Thyroid gland (tissue), 4 donors: ENCODE measurements around the gene CARTPT. TPM values are rescaled to one million over a fixed set of nuclear protein-coding genes. Genes with fewer than 3 reads are reported as not detected.

Experiments
- DNase-seq, 2 donors: peaks; one replicate each; pipeline ENCODE4 v3.0.0-alpha.2; 2019
- H3K27ac ChIP-seq, 3 donors: fragments of 200-600 bp; sonication (generic); 1 replicate in 2 of 3; 2 replicates in 1 of 3; pipeline ENCODE4 v1.5.1; 2016 to 2019; ENCODE audit warnings: mild to moderate bottlenecking in 1 of 3, moderate library complexity in 1 of 3
- H3K27me3 ChIP-seq: fragments of 200-600 bp; sonication (generic); one replicate; pipeline ENCODE4 v1.5.1; 2019
- H3K36me3 ChIP-seq, 2 donors: fragments of 200-600 bp; sonication (generic); one replicate each; pipeline ENCODE4 v1.5.1; 2016 to 2019
- H3K4me1 ChIP-seq, 2 donors: fragments of 200-600 bp; sonication (generic); one replicate each; pipeline ENCODE4 v1.5.1; 2017 to 2019
- H3K4me3 ChIP-seq, 3 donors: fragments of 200-600 bp; sonication (generic); replicated peaks in 1 of 3; 1 replicate in 2 of 3; 2 replicates in 1 of 3; pipeline ENCODE4 v1.5.1; 2016; ENCODE audit warnings: mild to moderate bottlenecking in 1 of 3
- H3K9me3 ChIP-seq: fragments of 200-600 bp; sonication (generic); one replicate; pipeline ENCODE4 v1.5.1; 2017
- POLR2A ChIP-seq, 2 donors: fragments of 450-650 bp; IDR thresholded peaks; one replicate each; pipeline ENCODE4 v1.6.1; 2017; ENCODE audit warnings: antibody characterized with exemption in 2 of 2, mild to moderate bottlenecking in 2 of 2, moderate library complexity in 1 of 2
- WGBS, 2 donors: methylation state at CpG; one replicate each; pipeline ENCODE4 v1.1.5; 2017; 5-methylcytosine and 5-hydroxymethylcytosine counted together
- intact Hi-C: fragments of 100-400 bp; cut with DNase I; formaldehyde crosslinking; loops from one replicate; pipeline ENCODE4 v1.15.1; 2023
- total RNA-seq, 4 donors: library from RNA; depleted of rRNA; stranded (reverse); fragments of >200 nt; gene quantifications; one replicate each; pipeline ENCODE4 v1.2.3, GENCODE V29; 2016
- TF ChIP-seq, protein P1 (sequence below), 6 experiments: fragments of 200-600 bp in 3 of 6; fragments of 450-650 bp in 3 of 6; sonication (generic) in 3 of 6; IDR thresholded peaks; one replicate each; pipeline ENCODE4 v1.5.1; 2016 to 2019; ENCODE audit warnings: antibody characterized with exemption in 6 of 6, mild to moderate bottlenecking in 2 of 6, inconsistent platforms in 1 of 6, moderate library complexity in 1 of 6

CARTPT gene
- total RNA-seq, 4 donors from 2014 or later: 3.9 to 8.7 TPM; not detected in 2

DNA sequence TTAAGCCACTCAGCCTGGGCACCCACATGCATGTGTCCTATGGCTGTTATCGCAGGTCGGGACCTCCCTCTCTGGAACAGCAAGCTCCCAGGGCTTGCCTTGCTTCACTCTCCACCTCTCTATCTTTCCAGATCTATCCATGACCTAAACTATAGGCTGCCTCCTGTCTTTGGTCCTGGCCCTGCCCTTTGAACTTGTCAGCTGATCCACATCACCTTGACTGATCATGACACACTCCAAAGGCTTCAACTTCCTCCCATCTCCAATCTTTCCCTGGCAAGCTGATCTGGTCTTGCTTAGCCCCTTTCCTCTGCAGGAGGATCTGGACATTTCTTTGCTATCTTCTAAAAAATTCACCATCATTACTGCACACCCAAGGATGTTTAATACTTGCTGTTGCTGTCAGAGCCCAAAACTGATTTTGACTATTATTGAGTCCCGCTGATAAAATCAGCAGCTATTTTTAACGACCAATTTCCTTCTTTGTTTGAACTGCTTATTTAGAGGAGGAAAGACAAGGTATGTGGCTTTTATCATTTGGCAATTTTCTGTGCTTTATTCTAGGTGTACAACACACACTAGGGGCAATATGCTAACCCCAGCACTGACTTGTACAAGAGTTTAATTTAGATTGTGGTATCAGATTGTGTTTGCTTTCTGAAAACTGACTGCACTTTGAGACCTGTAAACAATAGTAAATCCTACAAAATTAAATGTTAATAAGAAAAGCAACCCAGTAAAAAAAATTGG is 33.5 kb downstream of the CARTPT start:
- Histone ChIP-seq H3K4me1 (peaks cover 5 to 13% of the 10 kb centered on the region in 2 donors), H3K36me3 (no peaks in the 10 kb centered on the region), H3K27ac (no peak overlapping the region), H3K27me3 (no peaks in the 10 kb centered on the region), H3K9me3 (no peaks in the 10 kb centered on the region), H3K4me3 (no peak overlapping the region)
- 76 to 83% methylated on average over 4 of the region's 4 CpGs for WGBS, 2 donors
- TF ChIP-seq, protein P1, sequence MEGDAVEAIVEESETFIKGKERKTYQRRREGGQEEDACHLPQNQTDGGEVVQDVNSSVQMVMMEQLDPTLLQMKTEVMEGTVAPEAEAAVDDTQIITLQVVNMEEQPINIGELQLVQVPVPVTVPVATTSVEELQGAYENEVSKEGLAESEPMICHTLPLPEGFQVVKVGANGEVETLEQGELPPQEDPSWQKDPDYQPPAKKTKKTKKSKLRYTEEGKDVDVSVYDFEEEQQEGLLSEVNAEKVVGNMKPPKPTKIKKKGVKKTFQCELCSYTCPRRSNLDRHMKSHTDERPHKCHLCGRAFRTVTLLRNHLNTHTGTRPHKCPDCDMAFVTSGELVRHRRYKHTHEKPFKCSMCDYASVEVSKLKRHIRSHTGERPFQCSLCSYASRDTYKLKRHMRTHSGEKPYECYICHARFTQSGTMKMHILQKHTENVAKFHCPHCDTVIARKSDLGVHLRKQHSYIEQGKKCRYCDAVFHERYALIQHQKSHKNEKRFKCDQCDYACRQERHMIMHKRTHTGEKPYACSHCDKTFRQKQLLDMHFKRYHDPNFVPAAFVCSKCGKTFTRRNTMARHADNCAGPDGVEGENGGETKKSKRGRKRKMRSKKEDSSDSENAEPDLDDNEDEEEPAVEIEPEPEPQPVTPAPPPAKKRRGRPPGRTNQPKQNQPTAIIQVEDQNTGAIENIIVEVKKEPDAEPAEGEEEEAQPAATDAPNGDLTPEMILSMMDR (IDR thresholded peaks at IDR 0.05): no peak
- TF ChIP-seq POLR2A (IDR thresholded peaks at IDR 0.05): no peak
- intact Hi-C loops: no loop called here
- no peak for DNase-seq

DNA sequence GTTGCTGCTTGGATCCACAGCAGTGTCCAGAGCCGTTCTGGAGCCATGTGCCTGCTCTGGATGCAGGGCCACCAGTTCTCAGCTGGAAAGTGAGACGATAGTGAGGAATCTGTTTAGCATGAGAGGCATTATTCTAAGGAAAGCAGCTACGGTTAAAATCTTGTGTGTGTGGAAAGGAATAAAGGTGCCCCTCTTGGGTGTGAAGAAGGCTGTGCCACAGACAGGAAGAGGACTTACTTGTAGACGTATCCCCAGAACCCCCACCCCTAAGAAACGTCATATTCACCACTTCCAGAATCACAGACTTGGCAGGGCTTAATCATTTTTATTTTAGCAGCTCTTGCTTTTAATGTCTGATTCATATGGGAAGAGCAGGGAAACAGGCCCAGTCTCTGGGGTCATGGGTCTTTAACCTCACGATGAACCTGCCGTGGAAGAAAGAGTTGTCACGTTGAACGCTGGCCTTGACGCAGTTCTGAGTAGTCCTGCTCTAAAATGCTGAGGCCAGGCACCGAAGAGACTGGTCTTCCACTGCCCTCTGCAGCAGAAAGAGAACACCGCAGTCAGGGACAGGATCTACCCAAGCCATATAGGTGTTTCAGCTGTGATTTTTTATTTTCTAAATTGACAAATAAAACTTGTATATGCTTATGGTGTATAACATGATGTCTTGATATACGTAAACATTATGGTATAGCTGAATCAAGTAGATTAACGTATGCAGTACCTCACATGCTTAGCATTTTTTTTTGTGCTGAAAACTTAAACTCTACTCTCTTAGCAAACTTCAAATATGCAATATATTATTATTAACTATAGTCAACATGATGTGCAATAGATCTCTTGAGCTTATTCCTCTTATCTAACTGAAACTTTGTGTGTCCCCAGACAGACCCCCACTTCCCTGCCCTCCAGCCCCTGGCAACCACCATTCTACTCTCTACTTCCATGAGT is 38.8 kb downstream of the CARTPT start:
- DNase-seq: peak; percentile 70 to 78
- no peak overlapping the region for H3K27ac ChIP-seq
- no peaks in the 10 kb centered on the region for H3K36me3 ChIP-seq
- no peaks in the 10 kb centered on the region for H3K27me3 ChIP-seq
- no peak overlapping the region for H3K4me3 ChIP-seq
- H3K9me3 ChIP-seq: no peaks in the 10 kb centered on the region
- peaks cover 0 to 3% of the 10 kb centered on the region in 2 donors for H3K4me1 ChIP-seq
- intact Hi-C loops: no loop called here
- no peak for TF ChIP-seq POLR2A (IDR thresholded peaks at IDR 0.05)
- TF ChIP-seq, protein P1 (IDR thresholded peaks at IDR 0.05): peak; percentile 47 to 93 (median 81)
- 17 to 26% methylated on average over 14 of the region's 14 CpGs for WGBS, 2 donors

DNA sequence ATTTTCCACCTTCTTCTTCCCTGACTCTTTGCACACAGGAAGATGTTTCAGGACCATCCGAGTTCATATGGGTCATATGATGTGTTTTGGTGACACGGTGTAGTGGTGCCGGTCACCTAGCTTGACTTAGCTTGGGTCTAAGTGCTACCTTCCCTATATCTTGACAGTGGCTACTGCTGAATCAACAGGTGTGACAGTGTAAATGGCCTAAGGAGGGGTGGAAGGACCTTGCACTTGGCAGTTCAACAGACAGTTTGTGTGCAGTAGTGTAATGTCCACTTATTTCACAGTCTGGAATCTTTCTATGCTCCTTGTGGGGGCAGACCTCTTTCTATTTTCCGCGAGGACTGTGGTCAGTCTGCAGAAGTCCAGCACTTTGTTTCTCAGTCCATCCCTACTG is 43.8 kb downstream of the CARTPT start:
- H3K9me3 ChIP-seq: no peaks in the 10 kb centered on the region
- H3K27me3 ChIP-seq: no peaks in the 10 kb centered on the region
- intact Hi-C loops: no loop called here
- no peak overlapping the region for H3K27ac ChIP-seq
- DNase-seq: no peak
- TF ChIP-seq, protein P1 (IDR thresholded peaks at IDR 0.05): no peak
- TF ChIP-seq POLR2A (IDR thresholded peaks at IDR 0.05): no peak
- H3K4me3 ChIP-seq: no peak overlapping the region
- H3K36me3 ChIP-seq: no peaks in the 10 kb centered on the region
- H3K4me1 ChIP-seq: peaks cover 0 to under 1% of the 10 kb centered on the region in 2 donors
- 91 to 93% methylated on average over 5 of the region's 5 CpGs for WGBS, 2 donors

DNA sequence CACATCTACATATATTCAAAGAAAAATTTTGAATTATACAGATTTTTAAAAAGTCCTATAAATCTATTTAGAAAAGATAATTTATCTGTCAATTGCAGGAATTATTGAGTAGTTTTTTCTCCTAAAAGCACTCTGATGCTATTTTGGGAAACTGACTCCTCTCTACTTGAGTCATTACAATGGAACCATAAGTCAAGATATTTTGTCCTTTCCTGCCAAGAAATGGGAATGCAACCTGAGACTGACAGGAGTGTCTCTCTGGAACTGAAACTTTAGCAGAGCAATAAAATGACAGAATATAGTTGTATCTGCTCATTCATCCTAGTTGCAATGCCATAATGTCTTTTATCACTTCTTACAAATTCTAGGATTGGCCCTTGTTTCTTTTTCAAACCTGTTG is 48.6 kb downstream of the CARTPT start:
- TF ChIP-seq POLR2A (IDR thresholded peaks at IDR 0.05): no peak
- TF ChIP-seq, protein P1 (IDR thresholded peaks at IDR 0.05): no peak
- Histone ChIP-seq H3K4me1 (no peaks in the 10 kb centered on the region), H3K36me3 (no peaks in the 10 kb centered on the region), H3K4me3 (no peak overlapping the region), H3K27ac (no peak overlapping the region), H3K9me3 (peaks cover 2% of the 10 kb centered on the region), H3K27me3 (no peaks in the 10 kb centered on the region)
- intact Hi-C loops: no loop called here
- no peak for DNase-seq

DNA sequence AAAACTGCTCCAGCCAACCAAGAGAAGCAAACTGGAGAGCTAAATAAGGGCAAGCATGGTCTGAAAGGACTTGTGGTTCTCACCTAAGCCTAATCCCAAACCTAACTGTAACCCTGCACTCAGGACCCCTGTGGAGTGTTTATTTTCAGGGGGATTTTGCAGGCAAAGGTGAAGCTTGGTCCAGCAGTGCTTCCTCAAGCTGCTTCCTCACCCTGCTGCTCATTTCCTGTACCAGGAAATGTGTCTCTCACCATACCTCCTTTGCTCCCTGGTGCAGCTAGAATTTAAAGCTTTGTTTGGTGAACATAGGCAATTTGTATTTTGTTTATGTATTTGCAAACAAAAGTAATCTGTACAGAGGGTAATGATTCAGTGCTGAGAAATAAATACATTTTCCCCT is 50.2 kb downstream of the CARTPT start:
- no peak for TF ChIP-seq POLR2A (IDR thresholded peaks at IDR 0.05)
- TF ChIP-seq, protein P1 (IDR thresholded peaks at IDR 0.05): no peak
- no peak for DNase-seq
- Histone ChIP-seq H3K4me3 (no peak overlapping the region), H3K36me3 (no peaks in the 10 kb centered on the region), H3K27ac (no peak overlapping the region), H3K27me3 (no peaks in the 10 kb centered on the region), H3K4me1 (no peaks in the 10 kb centered on the region), H3K9me3 (peaks cover 2% of the 10 kb centered on the region)
- intact Hi-C loops: no loop called here
